ENCODE results near the gene HNRNPH2. TPM values are rescaled to one million over a fixed set of nuclear protein-coding genes. Genes with fewer than 3 reads are reported as not detected.

The HNRNPH2 gene
- total RNA-seq, 2 donors from 2014 or later: 15.0 to 17.8 TPM

GRCh38 chrX:101442085-101442484, 34.1 kb downstream of the HNRNPH2 start:
- ATAC-seq (replicated peaks in 1 of 2) (no peak), DNase-seq (no peak)
- H3K36me3 Mint-ChIP-seq (ENCODE audit: insufficient read depth in 2 of 2): peaks cover 7 to 20% of the 10 kb centered on the region in 2 donors
- H3K27ac Mint-ChIP-seq: no peak overlapping the region
- no peaks in the 10 kb centered on the region for H3K4me1 Mint-ChIP-seq (ENCODE audit: low read depth)
- peaks cover 0 to 3% of the 10 kb centered on the region in 2 donors for H3K9me3 Mint-ChIP-seq
- H3K4me3 Mint-ChIP-seq: no peak overlapping the region
- H3K27me3 Mint-ChIP-seq (ENCODE audit: low read depth): peaks cover 5% of the 10 kb centered on the region

- no peak overlapping the region for H3K4me3 Mint-ChIP-seq
- no peaks in the 10 kb centered on the region for H3K4me1 Mint-ChIP-seq (ENCODE audit: low read depth)
- H3K9me3 Mint-ChIP-seq: peaks cover 0 to 3% of the 10 kb centered on the region in 2 donors
Observed at GRCh38 chrX:101449279-101449678, 41.3 kb downstream of the HNRNPH2 start.

GRCh38 chrX:101450085-101450484, 42.1 kb downstream of the HNRNPH2 start:
- H3K36me3 Mint-ChIP-seq (ENCODE audit: insufficient read depth in 2 of 2): peaks cover 6% of the 10 kb centered on the region in 2 donors

More at GRCh38 chrX:101449279-101449678, 41.3 kb downstream of the HNRNPH2 start:
- Mint-ChIP-seq H3K27ac (no peak overlapping the region), H3K27me3 (ENCODE audit: low read depth) (no peaks in the 10 kb centered on the region), H3K36me3 (ENCODE audit: insufficient read depth in 2 of 2) (peaks cover 6 to 7% of the 10 kb centered on the region in 2 donors)
- no peak for ATAC-seq (replicated peaks in 1 of 2)
- DNase-seq: no peak

GRCh38 chrX:101450961-101451360, 42.9 kb downstream of the HNRNPH2 start:
- Mint-ChIP-seq H3K4me1 (ENCODE audit: low read depth) (no peaks in the 10 kb centered on the region), H3K36me3 (ENCODE audit: insufficient read depth in 2 of 2) (peaks cover 6% of the 10 kb centered on the region in 2 donors), H3K9me3 (peaks cover 0 to 3% of the 10 kb centered on the region in 2 donors), H3K27me3 (ENCODE audit: low read depth) (no peaks in the 10 kb centered on the region), H3K27ac (no peak overlapping the region), H3K4me3 (no peak overlapping the region)
- DNase-seq (no peak), ATAC-seq (replicated peaks in 1 of 2) (no peak)

More at GRCh38 chrX:101450085-101450484, 42.1 kb downstream of the HNRNPH2 start:
- peaks cover 0 to 3% of the 10 kb centered on the region in 2 donors for H3K9me3 Mint-ChIP-seq
- ATAC-seq (replicated peaks in 1 of 2): no peak
- no peaks in the 10 kb centered on the region for H3K4me1 Mint-ChIP-seq (ENCODE audit: low read depth)
- DNase-seq: no peak
- H3K4me3 Mint-ChIP-seq: no peak overlapping the region
- no peaks in the 10 kb centered on the region for H3K27me3 Mint-ChIP-seq (ENCODE audit: low read depth)
- no peak overlapping the region for H3K27ac Mint-ChIP-seq

- no peaks in the 10 kb centered on the region for H3K4me1 Mint-ChIP-seq (ENCODE audit: low read depth)
- peaks cover 0 to 3% of the 10 kb centered on the region in 2 donors for H3K9me3 Mint-ChIP-seq
- ATAC-seq (replicated peaks in 1 of 2): no peak
- DNase-seq: no peak
- no peak overlapping the region for H3K4me3 Mint-ChIP-seq
- no peak overlapping the region for H3K27ac Mint-ChIP-seq
- H3K36me3 Mint-ChIP-seq (ENCODE audit: insufficient read depth in 2 of 2): peaks cover 6% of the 10 kb centered on the region in 2 donors
- no peaks in the 10 kb centered on the region for H3K27me3 Mint-ChIP-seq (ENCODE audit: low read depth)
Observed at GRCh38 chrX:101452056-101452455, 44.0 kb downstream of the HNRNPH2 start.

GRCh38 chrX:101460669-101461068, 52.6 kb downstream of the HNRNPH2 start:
- H3K9me3 Mint-ChIP-seq: no peaks in the 10 kb centered on the region
- no peaks in the 10 kb centered on the region for H3K36me3 Mint-ChIP-seq (ENCODE audit: insufficient read depth in 2 of 2)
- no peaks in the 10 kb centered on the region for H3K4me1 Mint-ChIP-seq (ENCODE audit: low read depth)
- no peak overlapping the region for H3K4me3 Mint-ChIP-seq
- H3K27me3 Mint-ChIP-seq (ENCODE audit: low read depth): no peaks in the 10 kb centered on the region
- DNase-seq (no peak), ATAC-seq (replicated peaks in 1 of 2) (no peak)
- no peak overlapping the region for H3K27ac Mint-ChIP-seq

- no peak overlapping the region for H3K4me3 Mint-ChIP-seq
- H3K27ac Mint-ChIP-seq: no peak overlapping the region
- DNase-seq (no peak), ATAC-seq (replicated peaks in 1 of 2) (no peak)
- H3K27me3 Mint-ChIP-seq (ENCODE audit: low read depth): no peaks in the 10 kb centered on the region
- H3K9me3 Mint-ChIP-seq: no peaks in the 10 kb centered on the region
- no peaks in the 10 kb centered on the region for H3K36me3 Mint-ChIP-seq (ENCODE audit: insufficient read depth in 2 of 2)
- no peaks in the 10 kb centered on the region for H3K4me1 Mint-ChIP-seq (ENCODE audit: low read depth)
Observed at GRCh38 chrX:101462892-101463291, 54.9 kb downstream of the HNRNPH2 start.

Other genes starting within 250 kb of the HNRNPH2 start
- gene DRP2, start 188.4 kb upstream of the HNRNPH2 start, total RNA-seq: 1 to 10 TPM in 1 of 2 donors, under 1 TPM in 1; 0.86 to 1.2 TPM
- gene TAF7L, start 116.9 kb upstream of the HNRNPH2 start, total RNA-seq: not detected
- 10 to 100 TPM; 13.8 to 15.7 TPM for gene TIMM8A, start 59.5 kb upstream of the HNRNPH2 start, total RNA-seq
- 1 to 10 TPM; 1.7 to 1.9 TPM for gene BTK, start 22.0 kb upstream of the HNRNPH2 start, total RNA-seq
- 100 to 1,000 TPM; 221 to 294 TPM for gene RPL36A, start 17.2 kb upstream of the HNRNPH2 start, total RNA-seq
- gene GLA, start 297 bp upstream of the HNRNPH2 start, total RNA-seq: 10 to 100 TPM; 43.7 to 48.1 TPM
- 10 to 100 TPM in 1 of 2 donors, 1 to 10 TPM in 1; 7.7 to 10.0 TPM for gene ARMCX4, start 77.2 kb downstream of the HNRNPH2 start, total RNA-seq
- 1 to 10 TPM; 2.8 to 3.3 TPM for gene ARMCX1, start 142.3 kb downstream of the HNRNPH2 start, total RNA-seq
- 10 to 100 TPM; 68.5 to 75.8 TPM for gene ARMCX6, start 209.8 kb downstream of the HNRNPH2 start, total RNA-seq
- gene ARMCX3, start 214.9 kb downstream of the HNRNPH2 start, total RNA-seq: 10 to 100 TPM; 37.0 to 49.1 TPM

Measured in activated T-cell treated with anti-CD3 and anti-CD28 coated beads, Interleukin-2, amount 50 U/mL, for 72 hours (primary cell).